Aorta (tissue), 5 donors: Measurements from ENCODE around the gene SOX5. TPM values are rescaled to one million over a fixed set of nuclear protein-coding genes. Genes with fewer than 3 reads are reported as not detected.

ENCODE experiments used
- ATAC-seq: fragments of 200-7000 bp; cut with Tn5 transposase; one replicate; pipeline ENCODE4 v1.9.1; 2022; ENCODE audit warnings: moderate library complexity; ENCODE audit not compliant: low FRiP score
- DNase-seq, 2 donors: peaks; one replicate each; pipeline ENCODE4 v3.0.0-alpha.2; 2020
- H3K27ac ChIP-seq, 2 donors: one replicate each; pipeline ENCODE4 v1.5.1; 2013; ENCODE audit warnings: low read length in 2 of 2, mild to moderate bottlenecking in 2 of 2, moderate library complexity in 2 of 2, control low read depth in 1 of 2, inconsistent platforms in 1 of 2, low read depth in 1 of 2
- H3K27me3 ChIP-seq, 2 donors: one replicate each; pipeline ENCODE4 v1.6.1; 2013; ENCODE audit warnings: control low read depth in 1 of 2, low read length in 1 of 2, mild to moderate bottlenecking in 1 of 2, moderate library complexity in 1 of 2; ENCODE audit not compliant: insufficient read depth in 2 of 2, control insufficient read depth in 1 of 2
- H3K36me3 ChIP-seq, 2 donors: one replicate each; pipeline ENCODE4 v1.6.1; 2013; ENCODE audit warnings: control low read depth in 1 of 2, low read length in 1 of 2, mild to moderate bottlenecking in 1 of 2; ENCODE audit not compliant: insufficient read depth in 2 of 2, control insufficient read depth in 1 of 2
- H3K4me1 ChIP-seq, 2 donors: one replicate each; pipeline ENCODE4 v1.6.1; 2013; ENCODE audit warnings: low read length in 2 of 2, control low read depth in 1 of 2, mild to moderate bottlenecking in 1 of 2, moderate library complexity in 1 of 2; ENCODE audit not compliant: insufficient read depth in 2 of 2, control insufficient read depth in 1 of 2
- H3K4me3 ChIP-seq, 2 donors: one replicate each; pipeline ENCODE4 v1.5.1; 2013; ENCODE audit warnings: low read length in 2 of 2, control low read depth in 1 of 2, mild to moderate bottlenecking in 1 of 2
- H3K9me3 ChIP-seq: one replicate; pipeline ENCODE4 v1.6.1; 2013; ENCODE audit warnings: mild to moderate bottlenecking, low read length; ENCODE audit not compliant: control insufficient read depth
- WGBS, 2 donors: extraction: QIAGEN DNeasy Blood & Tissue Kit; methylation state at CpG; one replicate each; pipeline ENCODE4 v1.1.7; 2013; 5-methylcytosine and 5-hydroxymethylcytosine counted together
- intact Hi-C, 2 donors: fragments of 100-400 bp; cut with DNase I; formaldehyde crosslinking; loops; one replicate each; pipeline versions ENCODE4 v1.14.2 to v1.15.0; 2022
- polyA plus RNA-seq, 2 donors: library from polyadenylated mRNA; stranded (reverse); fragments of 200-250 nt; gene quantifications; one replicate each; pipeline ENCODE4 v1.2.3, GENCODE V29; 2013
- total RNA-seq, 2 donors: library from RNA; stranded (reverse); fragmentation: NEBNext Ultra II Directional; extraction: Animal tissue kit (Norgen Biotek cat#: 25700); gene quantifications; one replicate each; pipeline ENCODE4 v1.2.1, GENCODE V29; 2021
- donor health status: healthy with polysubstance abuse.
- donor health status: Bipolar disorder and iron deficiency.
- donor health status: DM: no; HTN: no; CAD: no.
- donor health status: DM: no; HTN: no; CAD: no.
- donor health status: DM: yes; HTN: yes; CAD: no.

The SOX5 gene
- total and polyA plus RNA-seq, 4 donors = 2.1 to 58.3 (median 29.2) TPM

DNA sequence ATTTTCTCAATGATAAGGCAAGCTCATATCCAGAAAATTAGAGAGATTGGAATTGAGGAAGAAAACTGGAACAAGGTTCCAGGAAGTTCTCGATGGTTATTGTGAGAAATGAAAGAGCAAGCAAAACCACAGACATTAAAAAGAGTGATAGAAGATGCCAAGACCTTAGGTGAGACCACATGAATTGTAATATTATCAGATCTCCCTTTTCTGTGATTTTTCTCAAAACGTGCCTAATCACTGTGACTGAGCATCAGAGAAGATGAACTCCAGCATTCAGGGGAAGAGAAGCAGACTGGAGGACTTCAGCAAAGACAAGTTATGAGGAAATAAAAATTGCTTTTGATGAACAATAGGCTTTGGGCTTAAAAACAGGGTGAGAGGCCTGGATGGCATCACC lies 278.8 kb downstream of the SOX5 start:
- Histone ChIP-seq H3K36me3 (no peaks in the 10 kb centered on the region), H3K4me3 (no peak overlapping the region), H3K9me3 (no peaks in the 10 kb centered on the region), H3K27me3 (no peaks in the 10 kb centered on the region), H3K4me1 (peaks cover 0 to 1% of the 10 kb centered on the region in 2 donors), H3K27ac (no peak overlapping the region)
- ATAC-seq = no peak
- no peak for DNase-seq
- 94 to 95% methylated on average over 2 of the region's 2 CpGs for WGBS, 2 donors
- intact Hi-C loops = no loop called here

DNA sequence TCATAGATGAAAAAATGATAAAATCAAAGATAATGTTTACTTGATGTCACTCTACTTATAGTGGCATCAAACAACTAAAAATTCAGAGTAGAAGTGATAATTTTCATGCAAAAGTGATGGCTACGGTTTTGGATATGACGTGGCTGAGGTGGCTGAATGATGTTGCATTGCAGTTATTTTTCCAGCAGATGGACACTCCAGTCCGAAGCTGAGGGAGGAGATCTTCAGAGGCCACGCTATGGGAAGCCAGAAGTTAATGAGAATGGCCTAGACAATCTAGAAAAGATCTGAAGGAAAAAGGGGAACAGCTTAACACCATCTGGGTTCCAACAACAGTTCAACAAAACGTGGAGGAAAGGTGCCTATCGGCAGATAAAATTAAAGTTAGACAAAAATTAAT lies 279.8 kb downstream of the SOX5 start:
- peaks cover 0 to 1% of the 10 kb centered on the region in 2 donors for H3K4me1 ChIP-seq
- WGBS, 2 donors = 94 to 95% methylated on average over 6 of the region's 6 CpGs
- H3K27me3 ChIP-seq = no peaks in the 10 kb centered on the region
- no peaks in the 10 kb centered on the region for H3K36me3 ChIP-seq
- DNase-seq (no peak), ATAC-seq (no peak)
- H3K9me3 ChIP-seq = no peaks in the 10 kb centered on the region
- no peak overlapping the region for H3K27ac ChIP-seq
- intact Hi-C loops = no loop called here
- H3K4me3 ChIP-seq = no peak overlapping the region

DNA sequence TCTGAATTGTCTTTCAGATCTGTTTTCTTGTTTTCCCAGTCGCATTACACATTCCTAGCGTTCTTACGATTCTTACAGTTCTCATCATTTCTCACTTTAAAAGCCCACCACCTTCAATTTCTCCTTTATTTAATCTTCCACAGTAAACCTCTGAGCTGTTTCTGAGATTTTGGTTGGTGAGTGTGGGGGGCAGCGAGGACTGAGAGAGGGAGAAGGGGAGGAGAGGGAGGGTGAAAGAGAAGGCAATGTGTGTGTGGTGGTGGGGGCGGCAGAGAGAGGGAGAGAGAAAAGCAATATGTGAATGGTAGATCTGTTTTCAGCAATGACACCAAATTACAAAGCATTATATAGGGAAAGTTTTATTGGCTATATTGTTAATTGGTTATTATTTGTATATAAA lies 282.6 kb downstream of the SOX5 start:
- intact Hi-C loops = no loop called here
- Histone ChIP-seq H3K9me3 (no peaks in the 10 kb centered on the region), H3K27me3 (no peaks in the 10 kb centered on the region), H3K4me1 (peaks cover 0 to 1% of the 10 kb centered on the region in 2 donors), H3K4me3 (no peak overlapping the region), H3K27ac (no peak overlapping the region), H3K36me3 (no peaks in the 10 kb centered on the region)
- no peak for ATAC-seq
- DNase-seq = no peak
- WGBS, 2 donors = 77% methylated on average over 5 of the region's 5 CpGs

DNA sequence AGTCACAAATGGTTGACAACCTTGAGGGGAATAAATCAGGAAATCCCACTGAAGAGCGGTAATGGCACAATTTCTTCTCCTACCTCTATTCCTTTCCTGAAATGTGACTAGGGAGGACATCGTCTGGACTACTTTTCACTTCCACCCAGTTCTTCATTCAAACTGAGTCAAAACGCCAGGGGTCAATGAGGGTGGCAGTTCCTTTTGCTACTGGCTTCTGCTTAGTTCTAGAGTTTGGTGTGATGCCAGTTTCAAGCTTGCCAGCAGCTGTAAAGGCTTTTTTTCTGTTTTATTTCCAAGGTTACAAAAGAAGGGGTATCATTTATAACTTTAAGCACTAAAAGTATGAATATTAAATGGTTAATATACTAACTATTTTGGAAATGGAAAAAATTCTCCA lies 286.5 kb downstream of the SOX5 start:
- no peak overlapping the region for H3K4me3 ChIP-seq
- no peak overlapping the region for H3K27ac ChIP-seq
- ATAC-seq (no peak), DNase-seq (no peak)
- H3K36me3 ChIP-seq = no peaks in the 10 kb centered on the region
- no peaks in the 10 kb centered on the region for H3K27me3 ChIP-seq
- no peaks in the 10 kb centered on the region for H3K4me1 ChIP-seq
- no peaks in the 10 kb centered on the region for H3K9me3 ChIP-seq
- intact Hi-C loops = no loop called here
- 76 to 81% methylated on average over 3 of the region's 3 CpGs for WGBS, 2 donors

DNA sequence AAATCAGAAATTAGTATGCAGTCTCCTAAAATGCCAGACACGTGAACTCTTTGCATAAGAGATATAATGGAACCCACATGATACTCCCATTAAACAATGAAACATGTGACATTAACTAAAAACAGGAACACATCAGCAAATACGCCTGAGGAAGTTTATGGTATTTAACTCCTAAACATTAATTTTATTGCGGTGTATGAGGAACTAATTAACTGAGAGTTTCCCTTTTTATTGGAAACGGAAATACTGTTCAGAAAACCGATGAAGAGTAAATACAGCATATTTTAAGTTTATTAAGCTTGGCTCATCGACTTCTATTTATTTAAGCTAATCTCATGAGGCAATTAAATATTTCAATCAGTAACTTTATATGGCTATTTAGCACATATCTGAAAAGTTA lies 290.3 kb downstream of the SOX5 start:
- no peaks in the 10 kb centered on the region for H3K4me1 ChIP-seq
- no peak overlapping the region for H3K4me3 ChIP-seq
- ATAC-seq = no peak
- WGBS, 2 donors = 90 to 94% methylated on average over 6 of the region's 6 CpGs
- intact Hi-C loops = no loop called here
- H3K27ac ChIP-seq = no peak overlapping the region
- H3K9me3 ChIP-seq = no peaks in the 10 kb centered on the region
- no peak for DNase-seq
- H3K36me3 ChIP-seq = no peaks in the 10 kb centered on the region
- H3K27me3 ChIP-seq = no peaks in the 10 kb centered on the region

DNA sequence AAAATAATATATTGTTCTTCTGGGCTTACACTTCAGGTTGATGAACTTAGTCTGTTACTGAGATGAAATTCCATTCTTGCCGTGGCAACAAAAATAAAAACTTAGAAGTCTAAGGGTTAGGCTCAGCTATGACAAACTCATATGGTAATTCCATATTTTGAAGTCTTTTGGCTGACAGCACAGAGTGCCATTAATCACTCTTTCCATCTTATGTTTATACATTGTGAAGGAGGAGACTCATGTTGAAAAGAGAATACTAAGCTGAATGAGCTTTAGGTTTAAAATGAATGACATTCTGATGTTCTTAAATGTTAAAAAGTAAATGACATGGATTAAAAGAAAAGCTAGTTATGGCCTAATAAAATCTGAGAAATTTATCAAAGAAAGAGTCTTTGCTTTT lies 291.9 kb downstream of the SOX5 start:
- WGBS, 2 donors = 18 to 19% methylated on average over 1 of the region's 1 CpG
- intact Hi-C loops = no loop called here

DNA sequence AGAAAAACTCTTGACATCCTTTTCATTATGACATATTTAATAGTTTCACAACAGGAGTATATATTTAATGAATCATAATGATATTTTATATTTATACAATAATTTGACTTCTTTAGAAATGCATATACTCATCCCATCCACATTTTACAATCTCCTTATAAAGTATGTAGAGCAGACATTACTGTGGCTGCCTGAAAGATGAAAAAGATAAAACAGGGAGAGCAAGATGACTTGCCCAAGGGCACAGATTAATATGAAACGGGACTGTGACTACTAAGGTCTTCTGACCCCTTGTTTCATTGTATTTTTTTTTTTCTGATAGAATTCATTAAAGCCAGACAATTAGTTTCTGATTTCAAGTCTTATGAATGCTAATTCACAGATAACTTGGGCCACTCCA lies 293.6 kb downstream of the SOX5 start:
- Histone ChIP-seq H3K27ac (no peak overlapping the region), H3K4me1 (no peaks in the 10 kb centered on the region), H3K9me3 (no peaks in the 10 kb centered on the region), H3K27me3 (no peaks in the 10 kb centered on the region), H3K4me3 (no peak overlapping the region), H3K36me3 (no peaks in the 10 kb centered on the region)
- WGBS, 2 donors = 83 to 85% methylated on average over 1 of the region's 1 CpG
- no peak for DNase-seq
- intact Hi-C loops = no loop called here
- ATAC-seq = no peak

More for the DNA sequence above, 291.9 kb downstream of the SOX5 start:
- Histone ChIP-seq H3K4me3 (no peak overlapping the region), H3K4me1 (no peaks in the 10 kb centered on the region), H3K27ac (no peak overlapping the region), H3K9me3 (no peaks in the 10 kb centered on the region), H3K27me3 (no peaks in the 10 kb centered on the region), H3K36me3 (no peaks in the 10 kb centered on the region)
- ATAC-seq (no peak), DNase-seq (no peak)

DNA sequence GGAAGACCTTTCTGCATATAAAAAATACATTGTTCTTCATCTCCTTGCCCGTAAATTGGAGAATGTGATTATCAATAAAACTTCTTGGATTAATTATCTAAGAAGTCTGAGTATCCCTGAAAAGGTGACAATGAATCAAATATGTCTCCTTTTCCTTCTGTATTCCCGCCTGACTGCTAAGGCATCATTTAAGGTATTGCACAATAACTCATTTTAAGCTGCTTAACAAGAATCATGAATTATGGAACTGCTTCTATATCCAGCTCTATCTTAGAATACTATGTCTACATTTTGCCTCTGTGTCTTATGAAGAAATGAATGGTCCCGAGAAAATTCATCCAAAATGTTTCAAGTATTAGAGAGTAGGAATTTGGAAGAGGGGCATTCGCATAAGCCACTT lies 294.4 kb downstream of the SOX5 start:
- Histone ChIP-seq H3K27ac (no peak overlapping the region), H3K36me3 (no peaks in the 10 kb centered on the region), H3K4me1 (no peaks in the 10 kb centered on the region), H3K27me3 (no peaks in the 10 kb centered on the region), H3K4me3 (no peak overlapping the region), H3K9me3 (no peaks in the 10 kb centered on the region)
- 95 to 97% methylated on average over 4 of the region's 4 CpGs for WGBS, 2 donors
- intact Hi-C loops = no loop called here
- ATAC-seq (no peak), DNase-seq (no peak)

DNA sequence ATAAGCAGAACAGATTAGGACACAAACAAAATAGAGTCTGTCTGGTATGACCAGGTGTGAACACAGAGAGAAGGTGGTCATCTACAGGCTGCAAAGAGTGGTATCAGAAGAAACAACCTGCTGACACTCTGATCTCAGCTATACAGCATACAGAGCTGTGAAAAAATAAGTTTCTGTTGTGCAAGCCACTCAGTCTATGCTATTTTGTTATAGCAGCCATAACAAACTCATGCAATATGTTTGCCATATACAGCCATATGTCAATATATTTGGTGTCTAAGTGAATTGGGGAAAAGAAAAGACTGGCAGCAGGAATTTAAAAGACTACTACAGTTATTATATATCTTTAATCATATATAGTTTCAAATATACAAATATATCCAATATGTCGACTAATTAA lies 300.9 kb downstream of the SOX5 start:
- H3K9me3 ChIP-seq = peaks cover 3% of the 10 kb centered on the region
- 97 to 100% methylated on average over 1 of the region's 1 CpG for WGBS, 2 donors
- no peaks in the 10 kb centered on the region for H3K4me1 ChIP-seq
- DNase-seq = no peak
- H3K27ac ChIP-seq = no peak overlapping the region
- ATAC-seq = no peak
- no peaks in the 10 kb centered on the region for H3K36me3 ChIP-seq
- no peaks in the 10 kb centered on the region for H3K27me3 ChIP-seq
- intact Hi-C loops = no loop called here
- no peak overlapping the region for H3K4me3 ChIP-seq
